Fibroblast of lung (primary cell): ENCODE data around the gene FAM219B.

Source experiments
- EZH2 ChIP-seq: IDR thresholded peaks from 2 replicates; pipeline ENCODE4 v1.5.1; 2012; ENCODE audit warnings: low read length, control low read depth, mild to moderate bottlenecking; ENCODE audit errors: missing control alignments
- TF ChIP-seq, protein P1 (sequence below), 2 donors: IDR thresholded peaks in 1 of 2; conservative IDR thresholded peaks in 1 of 2; 1 replicate in 1 of 2; 2 replicates in 1 of 2; pipeline ENCODE4 v1.5.1; 2011 to 2012; ENCODE audit warnings: low read length in 2 of 2, control low read depth in 1 of 2, inconsistent platforms in 1 of 2, low read depth in 1 of 2, mild to moderate bottlenecking in 1 of 2

DNA sequence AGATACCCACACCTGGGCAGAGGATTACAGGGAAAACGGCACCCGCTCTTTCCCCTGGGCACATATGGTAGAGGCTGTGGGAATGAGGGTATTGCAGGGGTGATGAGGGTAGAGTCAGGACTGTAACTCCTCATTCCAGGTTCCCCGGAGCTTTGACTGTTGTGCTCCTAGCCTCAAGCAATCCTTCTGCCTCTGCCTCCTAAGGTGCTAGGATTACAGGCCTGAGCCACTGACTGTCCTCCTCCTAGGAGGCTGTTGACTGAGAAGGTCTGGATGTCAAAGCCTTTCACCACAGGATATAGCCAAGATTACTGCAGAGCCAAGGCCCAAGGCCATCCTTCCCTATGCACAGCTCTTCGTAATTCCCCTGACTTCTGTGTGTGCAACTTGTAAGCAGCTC is 17.9 kb downstream of the FAM219B start:
- TF ChIP-seq, protein P1, sequence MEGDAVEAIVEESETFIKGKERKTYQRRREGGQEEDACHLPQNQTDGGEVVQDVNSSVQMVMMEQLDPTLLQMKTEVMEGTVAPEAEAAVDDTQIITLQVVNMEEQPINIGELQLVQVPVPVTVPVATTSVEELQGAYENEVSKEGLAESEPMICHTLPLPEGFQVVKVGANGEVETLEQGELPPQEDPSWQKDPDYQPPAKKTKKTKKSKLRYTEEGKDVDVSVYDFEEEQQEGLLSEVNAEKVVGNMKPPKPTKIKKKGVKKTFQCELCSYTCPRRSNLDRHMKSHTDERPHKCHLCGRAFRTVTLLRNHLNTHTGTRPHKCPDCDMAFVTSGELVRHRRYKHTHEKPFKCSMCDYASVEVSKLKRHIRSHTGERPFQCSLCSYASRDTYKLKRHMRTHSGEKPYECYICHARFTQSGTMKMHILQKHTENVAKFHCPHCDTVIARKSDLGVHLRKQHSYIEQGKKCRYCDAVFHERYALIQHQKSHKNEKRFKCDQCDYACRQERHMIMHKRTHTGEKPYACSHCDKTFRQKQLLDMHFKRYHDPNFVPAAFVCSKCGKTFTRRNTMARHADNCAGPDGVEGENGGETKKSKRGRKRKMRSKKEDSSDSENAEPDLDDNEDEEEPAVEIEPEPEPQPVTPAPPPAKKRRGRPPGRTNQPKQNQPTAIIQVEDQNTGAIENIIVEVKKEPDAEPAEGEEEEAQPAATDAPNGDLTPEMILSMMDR (conservative IDR thresholded peaks at IDR 0.05 in 1 of 2, IDR thresholded peaks at IDR 0.05 in 1 of 2; ENCODE audit: low read depth in 1 of 2, low read length in 2 of 2) = no peak
- no peak for TF ChIP-seq EZH2
